GM21447 (cell line): ENCODE results near the gene OLFM2.
"Not testable (repeated sequence)": the region's sequence is repeated elsewhere in the genome, so short reads cannot be mapped to it uniquely, and the experiment has no call there.

Source experiments
- ATAC-seq: cut with Tn5 transposase; IDR thresholded peaks from one replicate; pipeline ENCODE4 v1.9.1; 2021; ENCODE audit not compliant: unreplicated experiment

Gene OLFM2

GRCh38 chr19:9836021-9836420, 100.3 kb downstream of the OLFM2 start:
- no peak for ATAC-seq

- ATAC-seq: peak; percentile 3
These were observed 100.8 kb downstream of the OLFM2 start for GRCh38 chr19:9835507-9835949.

- peak; percentile 84 for ATAC-seq
These were observed 101.4 kb downstream of the OLFM2 start, which contains the start of gene PIN1 for GRCh38 chr19:9834726-9835506. Gene PIN1, plus strand, starts transcription at chr19:9835318. Its CDS starts 27 bp downstream, at chr19:9835345.

GRCh38 chr19:9834307-9834725, 102.0 kb downstream of the OLFM2 start:
- no peak for ATAC-seq

- ATAC-seq: no peak
These were observed 107.7 kb downstream of the OLFM2 start for GRCh38 chr19:9828551-9829063.

GRCh38 chr19:9827289-9828238, 108.8 kb downstream of the OLFM2 start, which contains the start of gene UBL5:
Gene UBL5, plus strand, starts transcription at chr19:9827918. Its CDS starts 420 bp downstream, at chr19:9828338.
- ATAC-seq: peak; percentile 88

- ATAC-seq: no peak
These were observed 112.5 kb downstream of the OLFM2 start for GRCh38 chr19:9823816-9824215.

- ATAC-seq: not testable (repeated sequence)
These were observed 116.3 kb downstream of the OLFM2 start for GRCh38 chr19:9820034-9820433.

GRCh38 chr19:9819596-9819909, 116.8 kb downstream of the OLFM2 start:
- no peak for ATAC-seq

GRCh38 chr19:9818734-9819595, 117.3 kb downstream of the OLFM2 start, which contains the start of gene FBXL12:
Gene FBXL12, minus strand, starts transcription at chr19:9819079. Its CDS starts 266 bp downstream, at chr19:9818813.
- peak; percentile 75 for ATAC-seq

GRCh38 chr19:9818175-9818733, 118.1 kb downstream of the OLFM2 start:
- ATAC-seq: peak; percentile 1

- no peak for ATAC-seq
These were observed 125.2 kb downstream of the OLFM2 start for GRCh38 chr19:9811139-9811538.

GRCh38 chr19:9808855-9809824, 127.2 kb downstream of the OLFM2 start:
- no peak for ATAC-seq

- ATAC-seq: no peak
These were observed 129.5 kb downstream of the OLFM2 start for GRCh38 chr19:9806803-9807202.
